Lower leg skin (tissue), 4 donors: ENCODE data around the gene RNF213. TPM values are rescaled to one million over a fixed set of nuclear protein-coding genes. Genes with fewer than 3 reads are reported as not detected.

Experiments
- DNase-seq, 2 donors: peaks; one replicate each; pipeline ENCODE4 v3.0.0-alpha.2; 2019; ENCODE audit warnings: low spot score in 2 of 2
- H3K4me3 ChIP-seq: fragments of 200-600 bp; sonication (generic); 2 replicates; pipeline ENCODE4 v1.5.1; 2017; ENCODE audit warnings: mild to moderate bottlenecking, low read depth; ENCODE audit not compliant: poor library complexity, severe bottlenecking
- CTCF ChIP-seq, 3 donors: fragments of 450-650 bp; IDR thresholded peaks; one replicate each; pipeline ENCODE4 v1.5.1; 2016; ENCODE audit warnings: antibody characterized with exemption in 3 of 3, mild to moderate bottlenecking in 3 of 3, moderate library complexity in 2 of 3
- POLR2A ChIP-seq, 2 donors: fragments of 450-650 bp; IDR thresholded peaks; one replicate each; pipeline ENCODE4 v1.6.1; 2016 to 2017; ENCODE audit warnings: antibody characterized with exemption in 2 of 2, mild to moderate bottlenecking in 1 of 2, moderate library complexity in 1 of 2
- WGBS, 2 donors: methylation state at CpG; one replicate each; pipeline ENCODE4 v1.1.5; 2018; 5-methylcytosine and 5-hydroxymethylcytosine counted together
- intact Hi-C: fragments of 100-400 bp; cut with DNase I; formaldehyde crosslinking; loops from one replicate; pipeline ENCODE4 v1.15.0; 2023; ENCODE audit warnings: low total_unique reads
- total RNA-seq, 4 donors: library from RNA; depleted of rRNA; stranded (reverse); fragments of >200 nt; gene quantifications; one replicate each; pipeline ENCODE4 v1.1.0, GENCODE V29; 2016

The RNF213 gene
- total RNA-seq, 4 donors from 2014 or later: 48.4 to 103 (median 59.8) TPM

GRCh38 chr17:80372922-80373570 lies 112.4 kb downstream of the RNF213 start:
- no peak overlapping the region for H3K4me3 ChIP-seq
- intact Hi-C loops: no loop called here
- TF ChIP-seq POLR2A (IDR thresholded peaks at IDR 0.05) (no peak), CTCF (IDR thresholded peaks at IDR 0.05) (no peak)
- DNase-seq: no peak
- WGBS, 2 donors: 92% methylated on average over 18 of the region's 18 CpGs

GRCh38 chr17:80374039-80374731 lies 113.5 kb downstream of the RNF213 start:
- WGBS, 2 donors: 90 to 94% methylated on average over 21 to 22 of the region's 22 CpGs
- intact Hi-C loops: no loop called here
- no peak for TF ChIP-seq POLR2A (IDR thresholded peaks at IDR 0.05)
- no peak for TF ChIP-seq CTCF (IDR thresholded peaks at IDR 0.05)
- no peak for DNase-seq
- no peak overlapping the region for H3K4me3 ChIP-seq

- H3K4me3 ChIP-seq: no peak overlapping the region
- TF ChIP-seq CTCF (IDR thresholded peaks at IDR 0.05): no peak
- no peak for TF ChIP-seq POLR2A (IDR thresholded peaks at IDR 0.05)
- intact Hi-C loops: no loop called here
- DNase-seq: no peak
- WGBS, 2 donors: 77 to 85% methylated on average over 14 of the region's 14 CpGs
Measured at GRCh38 chr17:80374732-80375585, 114.3 kb downstream of the RNF213 start.

GRCh38 chr17:80376531-80376930 lies 115.9 kb downstream of the RNF213 start:
- intact Hi-C loops: no loop called here
- TF ChIP-seq POLR2A (IDR thresholded peaks at IDR 0.05): no peak
- no peak for TF ChIP-seq CTCF (IDR thresholded peaks at IDR 0.05)
- no peak for DNase-seq
- 94 to 98% methylated on average over 4 of the region's 4 CpGs for WGBS, 2 donors
- no peak overlapping the region for H3K4me3 ChIP-seq

GRCh38 chr17:80377798-80378197 lies 117.1 kb downstream of the RNF213 start:
- TF ChIP-seq POLR2A (IDR thresholded peaks at IDR 0.05) (no peak), CTCF (IDR thresholded peaks at IDR 0.05) (no peak)
- intact Hi-C loops: no loop called here
- no peak for DNase-seq
- no peak overlapping the region for H3K4me3 ChIP-seq
- WGBS, 2 donors: 84 to 89% methylated on average over 7 to 9 of the region's 9 CpGs
